Measurements from ENCODE around the gene NPHS1. TPM values are rescaled to one million over a fixed set of nuclear protein-coding genes. Genes with fewer than 3 reads are reported as not detected.

The NPHS1 gene
- total and polyA plus RNA-seq, 2 donors (not counting 1 experiment from before 2014, with no cell fraction given) = not detected

GRCh38 chr19:35887197-35887596 is 34.9 kb upstream of the NPHS1 start:
- H3K4me3 ChIP-seq (replicated peaks in 1 of 4; ENCODE audit: control extremely low read depth in 1 of 4, insufficient read depth in 1 of 4, low read depth in 3 of 4, low read length in 4 of 4) = no peak overlapping the region
- H3K4me1 ChIP-seq (ENCODE audit: control insufficient read depth, extremely low read depth, insufficient read depth, low read length) = no peaks in the 10 kb centered on the region
- no peak overlapping the region for H3K9ac ChIP-seq (ENCODE audit: insufficient read depth, low read length)
- H2AFZ ChIP-seq (ENCODE audit: low read length) = no peak overlapping the region
- H3K9me3 ChIP-seq (ENCODE audit: control insufficient read depth, insufficient read depth, low read depth, low read length) = no peaks in the 10 kb centered on the region
- H3K27ac ChIP-seq (ENCODE audit: insufficient read depth, low read length) = no peak overlapping the region
- no peak overlapping the region for H3K4me2 ChIP-seq (ENCODE audit: extremely low read depth, insufficient read depth, low read length)
- no peaks in the 10 kb centered on the region for H4K20me1 ChIP-seq (ENCODE audit: control insufficient read depth, extremely low read depth, insufficient read depth, low read length)
- no peak for TF ChIP-seq CTCF (conservative IDR thresholded peaks at IDR 0.05 in 1 of 2, IDR thresholded peaks at IDR 0.05 in 1 of 2; ENCODE audit: low read depth in 1 of 2, low read length in 2 of 2)
- no peak for TF ChIP-seq EZH2 (IDR thresholded peaks at IDR 0.05; ENCODE audit: low read length, missing control alignments)
- no peaks in the 10 kb centered on the region for H3K79me2 ChIP-seq (ENCODE audit: control insufficient read depth, insufficient read depth, low read length)
- peaks cover 8% of the 10 kb centered on the region for H3K36me3 ChIP-seq (ENCODE audit: control insufficient read depth, insufficient read depth, low read length)
- no peaks in the 10 kb centered on the region for H3K27me3 ChIP-seq (ENCODE audit: control insufficient read depth, insufficient read depth, low read length)
- DNase-seq (ENCODE audit: low read depth in 2 of 2) = no peak

DNA sequence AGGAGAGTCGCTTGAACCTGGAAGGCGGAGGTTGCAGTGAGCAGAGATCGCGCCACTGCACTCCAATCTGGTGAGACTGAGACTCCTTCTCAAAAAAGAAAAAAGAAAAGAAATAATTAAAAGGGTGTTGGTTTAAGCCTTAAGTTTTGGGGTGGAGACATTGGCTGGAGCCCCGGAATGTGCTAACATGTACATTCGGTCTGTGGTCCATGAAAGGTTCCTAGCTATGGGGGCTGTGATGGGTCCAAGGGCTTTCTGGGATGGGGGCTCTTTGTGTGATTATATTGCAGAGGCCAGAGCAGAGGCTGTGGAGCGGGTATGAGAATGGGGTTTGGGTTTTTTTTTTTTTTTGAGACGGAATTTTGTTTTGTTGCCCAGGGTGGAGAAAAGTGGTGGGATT is 33.6 kb upstream of the NPHS1 start:
- Histone ChIP-seq H3K4me1 (ENCODE audit: control insufficient read depth, extremely low read depth, insufficient read depth, low read length) (no peaks in the 10 kb centered on the region), H3K9me3 (ENCODE audit: control insufficient read depth, insufficient read depth, low read depth, low read length) (no peaks in the 10 kb centered on the region), H3K9ac (ENCODE audit: insufficient read depth, low read length) (no peak overlapping the region), H3K4me2 (ENCODE audit: extremely low read depth, insufficient read depth, low read length) (no peak overlapping the region), H2AFZ (ENCODE audit: low read length) (no peak overlapping the region), H3K27me3 (ENCODE audit: control insufficient read depth, insufficient read depth, low read length) (no peaks in the 10 kb centered on the region), H3K4me3 (replicated peaks in 1 of 4; ENCODE audit: control extremely low read depth in 1 of 4, insufficient read depth in 1 of 4, low read depth in 3 of 4, low read length in 4 of 4) (no peak overlapping the region), H3K27ac (ENCODE audit: insufficient read depth, low read length) (no peak overlapping the region), H4K20me1 (ENCODE audit: control insufficient read depth, extremely low read depth, insufficient read depth, low read length) (no peaks in the 10 kb centered on the region), H3K79me2 (ENCODE audit: control insufficient read depth, insufficient read depth, low read length) (no peaks in the 10 kb centered on the region), H3K36me3 (ENCODE audit: control insufficient read depth, insufficient read depth, low read length) (peaks cover 8% of the 10 kb centered on the region)
- DNase-seq (ENCODE audit: low read depth in 2 of 2) = no peak
- no peak for TF ChIP-seq EZH2 (IDR thresholded peaks at IDR 0.05; ENCODE audit: low read length, missing control alignments)
- TF ChIP-seq CTCF (conservative IDR thresholded peaks at IDR 0.05 in 1 of 2, IDR thresholded peaks at IDR 0.05 in 1 of 2; ENCODE audit: low read depth in 1 of 2, low read length in 2 of 2) = no peak

DNA sequence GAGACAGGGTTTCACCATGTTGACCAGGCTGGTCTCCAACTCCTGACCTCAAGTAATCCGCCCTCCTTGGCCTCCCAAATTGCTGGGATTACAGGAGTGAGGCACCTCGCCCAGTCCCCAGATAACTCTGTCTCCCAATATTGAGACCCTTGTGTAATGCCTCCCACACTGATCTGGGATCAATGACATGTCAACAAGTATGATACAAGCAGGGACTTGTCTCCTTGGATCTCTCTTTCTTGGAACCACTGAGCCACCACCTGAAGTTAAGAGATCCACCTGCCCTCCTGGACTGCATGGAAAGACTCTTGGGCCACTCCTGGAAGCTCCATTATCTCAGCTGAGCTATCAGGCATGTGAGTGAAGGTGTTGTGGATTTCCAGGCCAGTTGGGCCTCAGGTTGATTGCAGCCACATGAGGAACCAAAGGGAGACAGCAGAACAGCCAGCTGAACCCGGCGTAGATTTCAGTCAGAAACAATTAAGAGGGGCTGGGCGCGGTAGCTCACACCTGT is 33.0 kb upstream of the NPHS1 start:
- H3K36me3 ChIP-seq (ENCODE audit: control insufficient read depth, insufficient read depth, low read length) = peaks cover 8% of the 10 kb centered on the region

More for the DNA sequence above, 33.0 kb upstream of the NPHS1 start:
- no peak overlapping the region for H2AFZ ChIP-seq (ENCODE audit: low read length)
- no peak overlapping the region for H3K4me3 ChIP-seq (replicated peaks in 1 of 4; ENCODE audit: control extremely low read depth in 1 of 4, insufficient read depth in 1 of 4, low read depth in 3 of 4, low read length in 4 of 4)
- H3K4me2 ChIP-seq (ENCODE audit: extremely low read depth, insufficient read depth, low read length) = no peak overlapping the region
- no peak for DNase-seq (ENCODE audit: low read depth in 2 of 2)
- H4K20me1 ChIP-seq (ENCODE audit: control insufficient read depth, extremely low read depth, insufficient read depth, low read length) = no peaks in the 10 kb centered on the region
- H3K9me3 ChIP-seq (ENCODE audit: control insufficient read depth, insufficient read depth, low read depth, low read length) = no peaks in the 10 kb centered on the region
- H3K27ac ChIP-seq (ENCODE audit: insufficient read depth, low read length) = no peak overlapping the region
- TF ChIP-seq CTCF (conservative IDR thresholded peaks at IDR 0.05 in 1 of 2, IDR thresholded peaks at IDR 0.05 in 1 of 2; ENCODE audit: low read depth in 1 of 2, low read length in 2 of 2) (no peak), EZH2 (IDR thresholded peaks at IDR 0.05; ENCODE audit: low read length, missing control alignments) (no peak)
- H3K4me1 ChIP-seq (ENCODE audit: control insufficient read depth, extremely low read depth, insufficient read depth, low read length) = no peaks in the 10 kb centered on the region
- H3K79me2 ChIP-seq (ENCODE audit: control insufficient read depth, insufficient read depth, low read length) = no peaks in the 10 kb centered on the region
- H3K9ac ChIP-seq (ENCODE audit: insufficient read depth, low read length) = no peak overlapping the region
- no peaks in the 10 kb centered on the region for H3K27me3 ChIP-seq (ENCODE audit: control insufficient read depth, insufficient read depth, low read length)
